ENCODE data around the gene TNC. TPM values are rescaled to one million over a fixed set of nuclear protein-coding genes. Genes with fewer than 3 reads are reported as not detected.

Gene TNC
- total RNA-seq, 1 donor from 2014 or later, result 5.1 TPM

- no peak overlapping the region for H3K4me3 Mint-ChIP-seq (ENCODE audit: low read depth)
- H3K4me1 Mint-ChIP-seq (ENCODE audit: low read depth), result no peaks in the 10 kb centered on the region
- no peak for DNase-seq (ENCODE audit: low spot score, unreplicated experiment)
- peaks cover 12% of the 10 kb centered on the region for H3K27me3 Mint-ChIP-seq
- no peak for TF ChIP-seq CTCF (IDR thresholded peaks at IDR 0.05; ENCODE audit: unreplicated experiment)
- H3K9me3 Mint-ChIP-seq (ENCODE audit: low read depth), result no peaks in the 10 kb centered on the region
- no peak overlapping the region for H3K27ac Mint-ChIP-seq
- no peaks in the 10 kb centered on the region for H3K36me3 Mint-ChIP-seq (ENCODE audit: insufficient read depth)
Observed at GRCh38 chr9:114985959-114986501, 131.9 kb downstream of the TNC start.

- no peaks in the 10 kb centered on the region for H3K36me3 Mint-ChIP-seq (ENCODE audit: insufficient read depth)
- no peaks in the 10 kb centered on the region for H3K4me1 Mint-ChIP-seq (ENCODE audit: low read depth)
- H3K27ac Mint-ChIP-seq, result no peak overlapping the region
- no peaks in the 10 kb centered on the region for H3K9me3 Mint-ChIP-seq (ENCODE audit: low read depth)
- no peak for DNase-seq (ENCODE audit: low spot score, unreplicated experiment)
- no peak for TF ChIP-seq CTCF (IDR thresholded peaks at IDR 0.05; ENCODE audit: unreplicated experiment)
- peaks cover 5% of the 10 kb centered on the region for H3K27me3 Mint-ChIP-seq
- H3K4me3 Mint-ChIP-seq (ENCODE audit: low read depth), result no peak overlapping the region
Observed at GRCh38 chr9:114981063-114981462, 136.9 kb downstream of the TNC start.

GRCh38 chr9:114973216-114973615, 144.7 kb downstream of the TNC start:
- no peaks in the 10 kb centered on the region for H3K27me3 Mint-ChIP-seq
- no peak for TF ChIP-seq CTCF (IDR thresholded peaks at IDR 0.05; ENCODE audit: unreplicated experiment)
- no peak overlapping the region for H3K4me3 Mint-ChIP-seq (ENCODE audit: low read depth)
- H3K9me3 Mint-ChIP-seq (ENCODE audit: low read depth), result no peaks in the 10 kb centered on the region
- H3K4me1 Mint-ChIP-seq (ENCODE audit: low read depth), result no peaks in the 10 kb centered on the region
- no peak overlapping the region for H3K27ac Mint-ChIP-seq
- no peaks in the 10 kb centered on the region for H3K36me3 Mint-ChIP-seq (ENCODE audit: insufficient read depth)
- no peak for DNase-seq (ENCODE audit: low spot score, unreplicated experiment)

GRCh38 chr9:114972510-114973136, 145.3 kb downstream of the TNC start:
- DNase-seq (ENCODE audit: low spot score, unreplicated experiment), result no peak
- Mint-ChIP-seq H3K4me3 (ENCODE audit: low read depth) (no peak overlapping the region), H3K9me3 (ENCODE audit: low read depth) (no peaks in the 10 kb centered on the region), H3K36me3 (ENCODE audit: insufficient read depth) (no peaks in the 10 kb centered on the region), H3K27ac (no peak overlapping the region), H3K27me3 (no peaks in the 10 kb centered on the region), H3K4me1 (ENCODE audit: low read depth) (no peaks in the 10 kb centered on the region)
- no peak for TF ChIP-seq CTCF (IDR thresholded peaks at IDR 0.05; ENCODE audit: unreplicated experiment)

Other genes starting within 250 kb of the TNC start
- not detected in 2 replicates for gene TNFSF8, start 187.6 kb downstream of the TNC start, total RNA-seq

All from progenitor cell of endocrine pancreas (in vitro differentiated cells).